Loucy (cell line): Measurements from ENCODE around the gene NCOA7.

Experiments
- H2AFZ ChIP-seq: fragments of 200-600 bp; sonication (generic); 2 replicates; pipeline ENCODE4 v1.6.0; 2016; ENCODE audit warnings: antibody characterized with exemption, mild to moderate bottlenecking, low read length, moderate library complexity
- H3F3A ChIP-seq: fragments of 200-600 bp; 2 replicates; pipeline ENCODE4 v1.6.0; 2016; ENCODE audit warnings: antibody characterized with exemption, low read depth, mild to moderate bottlenecking
- H3K27me3 ChIP-seq: fragments of 200-600 bp; sonication (generic); 2 replicates; pipeline ENCODE4 v1.6.1; 2014; ENCODE audit warnings: low read length, mild to moderate bottlenecking; ENCODE audit not compliant: insufficient read depth, poor library complexity, severe bottlenecking
- H3K36me3 ChIP-seq: fragments of 200-600 bp; sonication (generic); 2 replicates; pipeline ENCODE4 v1.6.1; 2016; ENCODE audit warnings: low read length; ENCODE audit not compliant: insufficient read depth
- H3K4me1 ChIP-seq: fragments of 200-600 bp; sonication (generic); 2 replicates; pipeline ENCODE4 v1.5.1; 2014; ENCODE audit warnings: low read length, mild to moderate bottlenecking; ENCODE audit not compliant: insufficient read depth, poor library complexity, severe bottlenecking
- H3K4me2 ChIP-seq: fragments of 200-600 bp; sonication (generic); 2 replicates; pipeline ENCODE4 v1.6.0; 2014; ENCODE audit warnings: antibody characterized with exemption, low read length, low read depth, mild to moderate bottlenecking; ENCODE audit not compliant: poor library complexity, severe bottlenecking
- H3K4me3 ChIP-seq: fragments of 200-600 bp; sonication (generic); 2 replicates; pipeline ENCODE4 v1.5.1; 2014; ENCODE audit warnings: low read length, mild to moderate bottlenecking, mixed read lengths; ENCODE audit not compliant: poor library complexity, severe bottlenecking
- H3K79me2 ChIP-seq: fragments of 200-600 bp; sonication (generic); 2 replicates; pipeline ENCODE4 v1.6.1; 2014; ENCODE audit warnings: low read length; ENCODE audit not compliant: insufficient read depth
- H3K9ac ChIP-seq: fragments of 200-600 bp; sonication (generic); 2 replicates; pipeline ENCODE4 v1.6.0; 2014; ENCODE audit warnings: mild to moderate bottlenecking, low read depth, low read length, moderate library complexity; ENCODE audit not compliant: poor library complexity, severe bottlenecking
- H3K9me2 ChIP-seq: fragments of 200-600 bp; sonication (generic); replicated peaks from 2 replicates; pipeline ENCODE4 v1.6.1; 2016; ENCODE audit warnings: low read depth, low read length, mixed read lengths
- H3K9me3 ChIP-seq: fragments of 200-600 bp; sonication (generic); 2 replicates; pipeline ENCODE4 v1.6.1; 2014; ENCODE audit warnings: mild to moderate bottlenecking, antibody characterized with exemption, low read length, low read depth; ENCODE audit not compliant: insufficient read depth
- H4K20me1 ChIP-seq: fragments of 200-600 bp; sonication (generic); 2 replicates; pipeline ENCODE4 v1.6.0; 2014; ENCODE audit warnings: antibody characterized with exemption, low read length, mild to moderate bottlenecking; ENCODE audit not compliant: insufficient read depth, poor library complexity, severe bottlenecking
- EZH2phosphoT487 ChIP-seq: fragments of 200-600 bp; IDR thresholded peaks from 2 replicates; pipeline ENCODE4 v1.6.1; 2018; ENCODE audit warnings: antibody characterized with exemption, mild to moderate bottlenecking, moderate library complexity, borderline replicate concordance
- TF ChIP-seq, protein P1 (sequence below): fragments of 200-600 bp; sonication (generic); conservative IDR thresholded peaks from 2 replicates; pipeline ENCODE4 v1.5.1; 2014; ENCODE audit warnings: mild to moderate bottlenecking, antibody characterized with exemption, low read length

NCOA7 gene

GRCh38 chr6:125872259-125872921 is 81.6 kb downstream of the NCOA7 start:
- Histone ChIP-seq H3K79me2 (no peaks in the 10 kb centered on the region), H2AFZ (no peak overlapping the region), H3K9ac (no peak overlapping the region), H3K36me3 (peaks cover 21% of the 10 kb centered on the region), H3K4me3 (no peak overlapping the region), H3K27me3 (no peaks in the 10 kb centered on the region), H3K9me3 (no peaks in the 10 kb centered on the region), H3K9me2 (no peaks in the 10 kb centered on the region), H3F3A (no peaks in the 10 kb centered on the region), H3K4me2 (no peak overlapping the region), H3K4me1 (peaks cover 15% of the 10 kb centered on the region), H4K20me1 (no peaks in the 10 kb centered on the region)
- no peak for TF ChIP-seq EZH2phosphoT487
- TF ChIP-seq, protein P1, sequence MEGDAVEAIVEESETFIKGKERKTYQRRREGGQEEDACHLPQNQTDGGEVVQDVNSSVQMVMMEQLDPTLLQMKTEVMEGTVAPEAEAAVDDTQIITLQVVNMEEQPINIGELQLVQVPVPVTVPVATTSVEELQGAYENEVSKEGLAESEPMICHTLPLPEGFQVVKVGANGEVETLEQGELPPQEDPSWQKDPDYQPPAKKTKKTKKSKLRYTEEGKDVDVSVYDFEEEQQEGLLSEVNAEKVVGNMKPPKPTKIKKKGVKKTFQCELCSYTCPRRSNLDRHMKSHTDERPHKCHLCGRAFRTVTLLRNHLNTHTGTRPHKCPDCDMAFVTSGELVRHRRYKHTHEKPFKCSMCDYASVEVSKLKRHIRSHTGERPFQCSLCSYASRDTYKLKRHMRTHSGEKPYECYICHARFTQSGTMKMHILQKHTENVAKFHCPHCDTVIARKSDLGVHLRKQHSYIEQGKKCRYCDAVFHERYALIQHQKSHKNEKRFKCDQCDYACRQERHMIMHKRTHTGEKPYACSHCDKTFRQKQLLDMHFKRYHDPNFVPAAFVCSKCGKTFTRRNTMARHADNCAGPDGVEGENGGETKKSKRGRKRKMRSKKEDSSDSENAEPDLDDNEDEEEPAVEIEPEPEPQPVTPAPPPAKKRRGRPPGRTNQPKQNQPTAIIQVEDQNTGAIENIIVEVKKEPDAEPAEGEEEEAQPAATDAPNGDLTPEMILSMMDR: no peak

GRCh38 chr6:125882243-125882642 is 91.5 kb downstream of the NCOA7 start:
- peaks cover 38% of the 10 kb centered on the region for H3K4me1 ChIP-seq
- no peaks in the 10 kb centered on the region for H4K20me1 ChIP-seq
- H3F3A ChIP-seq: peaks cover 13% of the 10 kb centered on the region
- H3K4me3 ChIP-seq: no peak overlapping the region
- no peaks in the 10 kb centered on the region for H3K79me2 ChIP-seq
- H2AFZ ChIP-seq: no peak overlapping the region
- H3K36me3 ChIP-seq: peaks cover 41% of the 10 kb centered on the region; the same call in 1 of the 2 replicates
- H3K9me3 ChIP-seq: no peaks in the 10 kb centered on the region
- no peak overlapping the region for H3K4me2 ChIP-seq
- H3K9me2 ChIP-seq: no peaks in the 10 kb centered on the region
- H3K27me3 ChIP-seq: no peaks in the 10 kb centered on the region
- no peak overlapping the region for H3K9ac ChIP-seq
- TF ChIP-seq, protein P1: no peak
- TF ChIP-seq EZH2phosphoT487: no peak

- H3K4me3 ChIP-seq: peak overlapping the region; percentile 63
- peak overlapping the region; percentile 74 for H3K4me2 ChIP-seq
- TF ChIP-seq, protein P1: no peak
- TF ChIP-seq EZH2phosphoT487: no peak
- no peaks in the 10 kb centered on the region for H3K9me3 ChIP-seq
- H3K27me3 ChIP-seq: no peaks in the 10 kb centered on the region
- peaks cover 37% of the 10 kb centered on the region; the same call in 1 of the 2 replicates for H3K36me3 ChIP-seq
- H2AFZ ChIP-seq: no peak overlapping the region
- H3K79me2 ChIP-seq: no peaks in the 10 kb centered on the region
- no peaks in the 10 kb centered on the region for H4K20me1 ChIP-seq
- peaks cover 13% of the 10 kb centered on the region for H3F3A ChIP-seq
- peak overlapping the region; percentile 53 for H3K9ac ChIP-seq
- peaks cover 38% of the 10 kb centered on the region for H3K4me1 ChIP-seq
- no peaks in the 10 kb centered on the region for H3K9me2 ChIP-seq
Observed at GRCh38 chr6:125884634-125885371, 94.0 kb downstream of the NCOA7 start.
